Measurements from ENCODE around the gene RNU6-9.

Gene RNU6-9

GRCh38 chr19:899336-900042 is 6.2 kb downstream of the RNU6-9 start:
- no peak for DNase-seq (ENCODE audit: low spot score)

DNA sequence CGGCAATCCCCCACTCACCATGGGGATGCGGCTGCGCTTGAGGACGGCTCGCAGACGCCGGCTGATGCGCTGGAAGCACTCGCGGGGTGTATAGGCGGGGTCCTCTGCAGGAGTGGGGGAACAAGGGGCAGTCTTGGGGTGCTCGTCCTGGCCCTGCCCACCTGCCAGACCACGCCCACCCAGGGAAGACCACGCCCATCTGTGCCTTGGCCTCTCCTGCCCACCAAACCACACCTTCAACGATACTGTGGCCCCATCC is 6.7 kb downstream of the RNU6-9 start:
- no peak for DNase-seq (ENCODE audit: low spot score)

GRCh38 chr19:900302-901111 is 7.2 kb downstream of the RNU6-9 start:
- DNase-seq (ENCODE audit: low spot score) = no peak

- no peak for DNase-seq (ENCODE audit: low spot score)
Observed at GRCh38 chr19:901216-902092, 8.2 kb downstream of the RNU6-9 start.

GRCh38 chr19:902093-902370 is 8.7 kb downstream of the RNU6-9 start:
- no peak for DNase-seq (ENCODE audit: low spot score)

- no peak for DNase-seq (ENCODE audit: low spot score)
Observed at GRCh38 chr19:902446-903226, 9.4 kb downstream of the RNU6-9 start.

DNA sequence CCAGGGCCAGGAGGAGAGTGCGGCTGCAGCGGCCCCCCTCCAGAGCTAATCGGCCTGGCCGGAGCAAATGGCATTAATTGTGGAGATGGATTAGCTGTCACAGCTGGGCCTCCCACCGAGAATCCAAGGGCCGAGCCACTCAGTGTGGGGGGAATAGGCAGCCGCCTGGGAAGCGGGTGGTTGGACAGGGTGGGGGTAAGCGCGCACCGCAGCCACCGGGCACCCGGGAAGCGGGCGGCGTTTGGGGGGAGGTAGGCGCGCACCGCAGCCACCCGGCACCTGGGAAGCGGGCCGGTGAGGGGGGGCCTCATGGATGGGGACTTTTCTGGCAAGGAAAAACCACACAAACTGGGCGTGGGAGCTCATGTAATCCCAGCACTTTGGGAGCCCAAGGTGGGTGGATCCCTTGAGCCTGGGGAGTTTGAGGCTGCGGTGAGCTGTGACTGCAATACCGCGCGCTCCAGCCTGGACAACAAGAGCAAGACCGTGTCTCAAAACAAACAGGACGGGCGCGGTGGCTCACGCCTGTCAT is 10.0 kb downstream of the RNU6-9 start:
- DNase-seq (ENCODE audit: low spot score) = no peak

DNA sequence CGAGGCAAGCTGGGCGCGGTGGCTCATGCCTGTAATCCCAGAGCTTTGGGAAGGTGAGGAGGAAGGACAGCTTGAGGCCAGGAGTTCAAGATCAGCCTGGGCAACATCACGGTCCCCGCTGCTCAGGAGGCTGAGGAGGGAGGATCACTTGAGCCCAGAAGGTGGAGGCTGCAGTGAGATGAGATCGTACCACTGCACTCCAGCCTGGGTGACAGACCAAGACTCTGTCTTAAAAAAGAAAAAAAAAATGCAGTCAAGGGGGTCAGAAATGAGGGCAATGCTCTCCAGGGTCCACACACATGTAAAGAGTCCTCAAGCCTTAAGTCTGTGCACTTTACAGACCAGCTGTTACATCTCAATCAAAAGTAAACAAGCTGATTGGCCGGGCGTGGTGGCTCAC is 11.3 kb downstream of the RNU6-9 start:
- no peak for DNase-seq (ENCODE audit: low spot score)

- no peak for DNase-seq (ENCODE audit: low spot score)
Observed at GRCh38 chr19:906480-906879, 13.2 kb downstream of the RNU6-9 start.

GRCh38 chr19:907183-907853 is 14.0 kb downstream of the RNU6-9 start:
- DNase-seq (ENCODE audit: low spot score) = no peak

DNA sequence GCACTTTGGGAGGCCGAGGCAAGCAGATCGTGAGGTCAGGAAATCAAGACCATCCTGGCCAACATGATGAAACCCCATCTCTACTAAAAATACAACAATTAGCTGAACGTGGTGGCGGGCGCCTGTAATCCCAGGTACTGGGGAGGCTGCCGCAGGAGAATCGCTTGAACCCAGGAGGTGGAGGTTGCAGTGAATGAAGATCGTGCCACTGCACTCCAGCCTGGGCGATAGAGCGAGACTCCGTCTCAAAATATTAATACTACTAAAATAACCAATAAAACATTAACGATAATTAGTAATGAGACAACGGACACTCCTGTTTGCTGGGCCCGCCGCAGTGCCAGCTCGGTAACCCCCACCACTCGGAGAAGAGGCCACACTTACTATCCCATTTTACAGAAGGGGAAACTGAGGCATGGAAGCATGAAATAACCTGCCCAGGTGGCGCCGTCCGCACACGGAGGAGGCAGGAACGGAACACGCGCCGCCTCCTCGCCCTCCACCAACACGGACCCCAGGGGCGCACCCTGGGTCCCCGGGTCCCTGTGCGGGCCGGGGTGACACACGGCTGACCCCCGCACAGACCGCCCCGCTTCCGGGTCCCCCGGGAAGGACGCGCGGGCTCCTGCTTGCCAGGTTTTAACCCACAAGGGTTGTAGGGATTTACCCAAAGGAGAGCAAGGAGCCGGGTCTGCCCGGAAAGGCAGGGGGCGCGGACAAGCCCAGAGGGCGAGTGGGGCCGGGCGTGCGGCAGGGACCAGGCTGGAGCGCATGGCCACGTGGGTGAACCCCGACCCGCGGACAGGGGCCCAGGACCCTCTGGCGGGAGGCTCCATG is 18.1 kb downstream of the RNU6-9 start:
- DNase-seq (ENCODE audit: low spot score) = no peak

DNA sequence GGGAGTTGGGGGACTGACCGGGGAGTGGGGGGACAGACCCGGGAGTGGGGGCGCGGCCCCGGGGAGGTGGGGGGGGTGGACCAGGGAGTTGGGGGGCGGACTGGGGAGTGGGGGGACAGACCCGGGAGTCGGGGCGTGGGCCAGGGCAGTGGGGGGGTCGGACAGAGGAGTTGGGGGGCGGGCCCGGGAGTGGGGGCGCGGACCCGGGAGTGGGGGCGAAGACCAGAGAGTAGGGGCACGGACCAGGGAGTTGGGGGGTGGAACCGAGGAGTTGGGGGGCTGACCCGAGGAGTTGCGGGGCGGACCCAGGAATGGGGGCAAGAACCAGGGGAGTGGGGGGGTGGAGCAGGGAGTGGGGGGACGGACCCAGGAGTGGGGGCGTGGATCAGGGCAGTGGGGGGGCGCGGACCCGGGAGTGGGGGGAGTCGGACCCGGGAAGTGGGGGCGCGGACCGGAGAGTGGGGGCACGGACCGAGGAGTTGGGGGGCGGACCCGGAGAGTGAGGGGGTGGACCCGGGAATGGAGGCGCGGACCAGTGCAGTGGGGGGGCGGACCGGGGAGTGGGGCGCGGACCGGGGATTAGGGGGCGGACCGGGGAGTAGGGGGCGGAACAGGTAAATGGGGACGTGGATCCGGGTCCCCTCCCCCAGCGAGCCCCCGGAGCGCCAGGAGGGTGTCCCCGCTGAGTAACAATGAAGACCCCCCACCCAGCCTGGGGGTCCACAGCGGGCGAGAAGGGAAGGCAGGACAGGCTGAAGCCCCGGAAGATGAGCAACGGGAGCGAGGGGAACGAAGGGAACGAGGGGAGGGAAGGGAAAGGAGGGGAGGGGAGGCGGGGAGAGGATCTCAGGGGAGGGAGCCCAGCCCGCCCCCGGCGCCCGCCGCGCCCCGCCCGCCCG is 19.1 kb downstream of the RNU6-9 start:
- DNase-seq (ENCODE audit: low spot score) = no peak

DNA sequence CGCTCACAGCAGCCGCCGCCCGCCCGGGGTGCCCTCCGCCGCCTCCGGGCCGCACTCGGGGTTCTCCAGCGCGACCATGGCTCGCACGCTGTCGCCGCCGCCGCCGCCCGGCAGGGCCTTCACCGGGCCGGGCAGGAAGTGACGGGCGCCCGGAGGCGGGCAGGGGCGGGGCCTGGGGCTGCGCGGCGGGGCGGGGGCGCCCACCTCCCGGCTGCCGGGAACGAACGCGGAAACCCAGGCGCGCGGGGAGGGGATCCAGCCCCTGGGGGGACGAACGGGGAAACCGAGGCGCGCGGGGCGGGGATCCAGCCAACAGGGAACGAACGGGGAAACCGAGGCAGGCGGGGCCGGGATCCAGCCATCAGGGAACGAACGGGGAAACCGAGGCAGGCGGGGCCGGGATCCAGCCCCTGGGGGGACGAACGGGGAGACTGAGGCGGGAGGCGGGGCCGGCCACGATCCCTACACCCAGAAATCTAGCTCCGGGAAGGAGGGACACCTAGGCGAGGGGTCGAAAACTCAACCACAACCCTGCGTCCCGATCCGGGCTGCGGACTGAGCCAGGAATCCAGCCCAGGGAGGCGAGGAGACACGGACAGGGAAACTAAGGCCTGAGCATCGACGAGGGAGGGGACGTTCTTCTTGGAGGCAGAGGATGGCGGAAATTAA is 19.9 kb downstream of the RNU6-9 start, which contains the start of gene R3HDM4:
Gene R3HDM4 (minus strand): TSS at position 140 of the 669 bp plus-strand sequence. CDS start 62 bp downstream, at position 78.
- peak; percentile 93 for DNase-seq (ENCODE audit: low spot score)

GRCh38 chr19:916645-917322 is 23.5 kb downstream of the RNU6-9 start:
- DNase-seq (ENCODE audit: low spot score) = no peak

DNA sequence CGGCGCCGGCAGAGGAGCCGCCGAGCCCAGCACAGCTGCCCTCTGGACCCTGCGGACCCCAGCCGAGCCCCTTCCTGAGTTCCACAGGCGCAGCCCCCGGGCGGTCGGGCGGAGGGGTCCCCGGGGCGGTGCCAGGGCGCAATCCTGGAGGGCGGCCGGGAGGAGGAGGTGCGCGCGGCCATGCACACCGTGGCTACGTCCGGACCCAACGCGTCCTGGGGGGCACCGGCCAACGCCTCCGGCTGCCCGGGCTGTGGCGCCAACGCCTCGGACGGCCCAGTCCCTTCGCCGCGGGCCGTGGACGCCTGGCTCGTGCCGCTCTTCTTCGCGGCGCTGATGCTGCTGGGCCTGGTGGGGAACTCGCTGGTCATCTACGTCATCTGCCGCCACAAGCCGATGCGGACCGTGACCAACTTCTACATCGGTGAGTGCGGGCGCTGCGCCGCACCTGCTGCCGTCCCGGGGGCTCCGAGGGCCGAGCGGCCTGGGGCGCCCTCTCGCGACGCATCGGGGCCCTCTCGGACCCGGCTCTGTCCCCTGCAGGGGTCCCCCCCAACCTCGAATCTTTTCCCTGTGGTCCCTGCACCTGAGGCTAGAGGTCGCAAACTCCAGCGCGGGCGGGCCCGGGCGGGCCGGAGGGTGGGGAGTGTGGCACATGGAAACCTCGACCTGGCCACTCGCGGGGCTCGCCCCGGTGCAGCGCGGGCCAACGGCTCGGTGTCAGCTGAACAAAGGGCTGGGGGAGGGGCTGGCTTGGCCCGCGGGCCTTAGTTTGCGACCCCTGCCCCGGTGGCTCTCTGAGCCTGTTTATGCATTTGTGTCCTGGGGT is 24.3 kb downstream of the RNU6-9 start, which contains the start of gene KISS1R:
Gene KISS1R (plus strand): TSS at position 11 of the 829 bp plus-strand sequence. CDS start 170 bp downstream, at position 181.
- DNase-seq (ENCODE audit: low spot score) = no peak

DNA sequence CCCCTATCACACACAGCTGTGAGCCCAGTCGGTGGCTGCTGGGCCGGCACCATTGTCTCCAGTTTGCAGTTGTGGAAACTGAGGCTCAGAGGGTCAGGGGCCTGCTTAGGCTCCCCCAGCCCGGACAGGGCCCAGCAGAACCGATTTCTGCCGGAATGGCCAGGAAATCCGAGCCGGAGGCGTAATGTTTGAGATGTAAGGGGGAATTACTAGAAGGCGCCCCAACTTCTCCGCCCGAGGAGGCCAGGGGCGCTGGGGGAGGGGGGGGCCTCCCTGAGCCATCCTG is 24.8 kb downstream of the RNU6-9 start:
- DNase-seq (ENCODE audit: low spot score) = no peak

DNA sequence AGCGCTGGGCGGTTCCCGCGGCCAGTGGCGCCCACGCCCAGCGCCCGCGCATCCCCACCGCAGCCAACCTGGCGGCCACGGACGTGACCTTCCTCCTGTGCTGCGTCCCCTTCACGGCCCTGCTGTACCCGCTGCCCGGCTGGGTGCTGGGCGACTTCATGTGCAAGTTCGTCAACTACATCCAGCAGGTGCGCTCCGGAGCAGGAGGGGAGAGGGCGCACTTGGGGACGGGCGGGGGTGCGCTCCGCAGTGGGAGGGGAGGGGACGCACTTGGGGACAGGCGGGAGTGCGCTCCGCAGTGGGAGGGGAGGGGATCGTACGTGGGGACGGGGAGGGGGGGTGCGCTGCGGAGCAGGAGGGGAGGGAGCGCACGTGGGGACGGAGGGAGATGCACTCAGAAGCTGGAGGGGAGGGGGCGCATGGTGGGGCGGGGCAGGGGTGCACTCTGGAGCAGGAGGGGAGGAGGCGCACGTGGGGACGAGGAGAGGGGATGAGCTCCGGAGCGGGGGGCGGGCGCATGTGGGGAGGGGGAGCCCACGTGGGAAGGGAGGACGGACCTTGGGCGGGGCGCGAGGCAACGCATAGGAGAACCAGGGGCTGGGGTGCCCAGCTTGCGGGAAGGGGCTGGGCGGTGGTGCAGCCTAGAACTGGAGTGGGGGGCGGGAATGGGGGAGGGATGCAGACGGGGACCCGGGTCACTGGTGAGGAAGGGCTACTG is 25.4 kb downstream of the RNU6-9 start:
- DNase-seq (ENCODE audit: low spot score) = no peak
